Measurements from ENCODE around the gene NEK7.

The NEK7 gene

DNA sequence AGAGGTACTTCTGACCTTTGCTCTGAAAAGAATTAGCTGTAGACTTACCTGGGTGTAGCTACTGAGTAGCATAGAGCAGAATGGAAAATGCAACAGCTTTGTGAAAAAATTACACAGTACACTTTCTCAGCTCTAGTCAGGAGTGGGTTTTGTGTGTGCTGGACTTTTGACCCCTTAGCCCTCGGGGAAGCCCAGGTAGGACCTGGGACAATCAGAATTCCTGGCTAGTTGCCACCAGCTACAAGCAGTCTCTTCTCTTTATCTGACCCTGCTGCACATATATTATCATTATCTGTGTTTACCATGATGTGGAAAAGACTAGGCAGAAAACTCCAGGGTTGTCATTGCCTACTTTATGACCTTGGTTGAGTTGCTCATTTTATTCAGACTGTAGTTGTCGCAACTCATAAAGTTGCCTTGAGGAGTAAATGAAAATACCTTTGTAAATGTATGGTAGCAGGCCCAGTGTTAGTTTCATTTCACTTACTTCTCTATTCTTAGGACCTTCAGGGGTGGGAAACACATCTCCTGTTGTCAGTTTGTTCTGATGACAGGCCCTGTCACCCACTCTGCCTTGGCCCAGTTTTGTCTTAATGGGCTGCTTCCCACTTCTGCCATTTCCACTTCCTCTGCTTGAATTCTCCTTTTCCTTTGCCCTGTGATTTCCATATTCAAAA is 5.4 kb downstream of the NEK7 start:
- no peaks in the 10 kb centered on the region for H3K79me1 ChIP-seq (ENCODE audit: low read depth, low read length)
- no peak overlapping the region for H3K4me2 ChIP-seq (ENCODE audit: insufficient read depth, low read length, poor library complexity, severe bottlenecking)
- H3K27me3 ChIP-seq (ENCODE audit: control insufficient read depth in 3 of 3, insufficient read depth in 3 of 3, low read depth in 1 of 3, low read length in 3 of 3) = no peaks in the 10 kb centered on the region
- H3K4ac ChIP-seq (ENCODE audit: low read length) = no peak overlapping the region
- no peak overlapping the region for H2BK15ac ChIP-seq (ENCODE audit: low read length)
- H2BK12ac ChIP-seq (ENCODE audit: low read length) = no peak overlapping the region
- H3K36me3 ChIP-seq (replicated peaks in 1 of 2; ENCODE audit: control insufficient read depth in 2 of 2, insufficient read depth in 2 of 2, low read length in 2 of 2) = no peaks in the 10 kb centered on the region
- no peak overlapping the region for H2BK5ac ChIP-seq (ENCODE audit: low read length)
- no peak overlapping the region for H3K27ac ChIP-seq (replicated peaks; ENCODE audit: low read length)
- no peak overlapping the region for H3K4me3 ChIP-seq (ENCODE audit: low read length in 2 of 2)
- H3K4me1 ChIP-seq (ENCODE audit: control insufficient read depth in 2 of 2, insufficient read depth in 1 of 2, low read depth in 1 of 2, low read length in 2 of 2) = peaks cover 11 to 16% of the 10 kb centered on the region in 2 donors
- no CpG with 5 or more reads among the region's 2 CpGs for WGBS, 2 donors (ENCODE audit: extremely low coverage in 2 of 2, insufficient read length in 2 of 2, insufficient replicate concordance in 1 of 2)
- no peak overlapping the region for H4K8ac ChIP-seq (ENCODE audit: low read depth, low read length)
- H3K9ac ChIP-seq (ENCODE audit: low read depth, low read length, poor library complexity) = no peak overlapping the region
- no peak overlapping the region for H3K23ac ChIP-seq (ENCODE audit: low read depth, low read length, poor library complexity)
- no peak for DNase-seq (ENCODE audit: low spot score)
- H2AK5ac ChIP-seq (ENCODE audit: low read depth, low read length) = no peak overlapping the region
- peaks cover 0 to 7% of the 10 kb centered on the region in 2 donors for H3K9me3 ChIP-seq (replicated peaks in 1 of 2; ENCODE audit: control insufficient read depth in 2 of 2, insufficient read depth in 1 of 2, low read depth in 1 of 2, low read length in 2 of 2)
- no peak overlapping the region for H4K91ac ChIP-seq (ENCODE audit: low read depth, low read length, poor library complexity)
- no peak overlapping the region for H3K18ac ChIP-seq (ENCODE audit: low read length)
- no peak overlapping the region for H2AFZ ChIP-seq (ENCODE audit: low read length)
- no peak overlapping the region for H2BK120ac ChIP-seq (ENCODE audit: low read depth, low read length)
- no peak overlapping the region for H3K14ac ChIP-seq (ENCODE audit: low read length)

DNA sequence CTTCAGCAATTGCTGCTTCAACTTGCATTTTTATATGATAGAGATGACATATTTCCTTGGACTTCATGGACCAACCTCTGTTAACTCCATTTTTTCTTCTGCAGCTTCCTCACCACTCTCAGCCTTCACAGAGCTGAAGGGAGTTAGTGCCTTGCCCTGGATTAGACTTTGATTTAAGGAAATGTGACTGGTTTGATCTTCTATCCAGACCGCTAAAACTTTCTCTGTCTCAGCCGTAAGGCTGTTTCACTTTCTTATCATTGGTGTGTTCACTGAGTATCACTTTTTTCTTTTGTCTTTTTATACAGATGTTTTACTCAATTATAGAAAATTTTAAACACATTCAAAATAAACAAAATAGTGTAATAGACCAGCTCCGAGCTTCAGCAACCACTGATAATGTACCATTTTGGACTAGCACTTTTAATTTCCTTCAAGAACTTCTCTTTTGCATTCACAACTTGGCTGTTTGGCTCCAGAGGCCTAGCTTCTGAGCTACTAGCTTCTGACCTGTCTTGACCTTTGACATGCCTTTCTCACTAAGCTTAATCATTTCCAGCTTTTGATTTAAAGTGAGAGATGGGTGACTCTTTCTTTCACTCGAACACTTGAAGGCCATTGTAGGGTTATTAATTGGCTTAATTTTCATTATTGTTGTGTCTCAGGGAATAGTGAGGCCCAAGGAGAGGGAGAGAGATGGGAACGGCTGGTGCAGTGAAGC is 9.3 kb downstream of the NEK7 start:
- Histone ChIP-seq H4K91ac (ENCODE audit: low read depth, low read length, poor library complexity) (no peak overlapping the region), H3K4me2 (ENCODE audit: insufficient read depth, low read length, poor library complexity, severe bottlenecking) (no peak overlapping the region), H3K4me1 (ENCODE audit: control insufficient read depth in 2 of 2, insufficient read depth in 1 of 2, low read depth in 1 of 2, low read length in 2 of 2) (peaks cover 6 to 7% of the 10 kb centered on the region in 2 donors), H3K27ac (replicated peaks; ENCODE audit: low read length) (peak overlapping the region; percentile 50), H3K36me3 (replicated peaks in 1 of 2; ENCODE audit: control insufficient read depth in 2 of 2, insufficient read depth in 2 of 2, low read length in 2 of 2) (no peaks in the 10 kb centered on the region), H3K14ac (ENCODE audit: low read length) (no peak overlapping the region), H2AK5ac (ENCODE audit: low read depth, low read length) (no peak overlapping the region), H3K4me3 (ENCODE audit: low read length in 2 of 2) (no peak overlapping the region), H3K23ac (ENCODE audit: low read depth, low read length, poor library complexity) (no peak overlapping the region), H3K4ac (ENCODE audit: low read length) (no peak overlapping the region), H2BK12ac (ENCODE audit: low read length) (no peak overlapping the region), H2AFZ (ENCODE audit: low read length) (no peak overlapping the region), H3K18ac (ENCODE audit: low read length) (no peak overlapping the region), H3K9ac (ENCODE audit: low read depth, low read length, poor library complexity) (no peak overlapping the region), H2BK5ac (ENCODE audit: low read length) (no peak overlapping the region), H2BK15ac (ENCODE audit: low read length) (no peak overlapping the region), H3K79me1 (ENCODE audit: low read depth, low read length) (no peaks in the 10 kb centered on the region), H3K9me3 (replicated peaks in 1 of 2; ENCODE audit: control insufficient read depth in 2 of 2, insufficient read depth in 1 of 2, low read depth in 1 of 2, low read length in 2 of 2) (peaks cover 0 to 9% of the 10 kb centered on the region in 2 donors), H3K27me3 (ENCODE audit: control insufficient read depth in 3 of 3, insufficient read depth in 3 of 3, low read depth in 1 of 3, low read length in 3 of 3) (no peaks in the 10 kb centered on the region), H2BK120ac (ENCODE audit: low read depth, low read length) (no peak overlapping the region), H4K8ac (ENCODE audit: low read depth, low read length) (no peak overlapping the region)
- no CpG with 5 or more reads among the region's 5 CpGs for WGBS, 2 donors (ENCODE audit: extremely low coverage in 2 of 2, insufficient read length in 2 of 2, insufficient replicate concordance in 1 of 2)
- DNase-seq (ENCODE audit: low spot score) = peak; percentile 27

DNA sequence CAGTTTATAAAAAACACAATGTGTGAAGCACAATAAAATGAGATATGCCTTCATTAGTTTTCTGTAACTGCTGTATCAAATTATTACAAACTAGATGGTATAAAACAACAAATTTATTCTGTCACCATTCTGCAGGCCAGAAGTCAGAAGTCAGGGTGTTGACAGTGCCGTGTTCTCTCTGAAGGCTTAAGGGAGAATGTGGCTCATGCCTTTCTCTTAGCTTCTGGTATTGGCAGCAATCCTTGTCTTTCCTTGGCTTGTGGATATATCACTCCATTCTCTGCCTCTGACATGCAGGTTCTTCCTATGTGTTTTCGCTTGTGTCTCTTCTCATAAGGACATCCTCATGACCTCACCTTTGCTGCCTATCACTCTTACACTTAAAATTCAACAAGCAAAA is 10.1 kb downstream of the NEK7 start:
- Histone ChIP-seq H3K79me1 (ENCODE audit: low read depth, low read length) (no peaks in the 10 kb centered on the region), H3K9ac (ENCODE audit: low read depth, low read length, poor library complexity) (no peak overlapping the region), H2AFZ (ENCODE audit: low read length) (no peak overlapping the region), H2BK15ac (ENCODE audit: low read length) (no peak overlapping the region), H3K18ac (ENCODE audit: low read length) (no peak overlapping the region), H3K4me3 (ENCODE audit: low read length in 2 of 2) (no peak overlapping the region), H3K27ac (replicated peaks; ENCODE audit: low read length) (no peak overlapping the region), H3K14ac (ENCODE audit: low read length) (no peak overlapping the region), H4K8ac (ENCODE audit: low read depth, low read length) (no peak overlapping the region), H3K23ac (ENCODE audit: low read depth, low read length, poor library complexity) (no peak overlapping the region), H2AK5ac (ENCODE audit: low read depth, low read length) (no peak overlapping the region), H2BK120ac (ENCODE audit: low read depth, low read length) (no peak overlapping the region), H3K9me3 (replicated peaks in 1 of 2; ENCODE audit: control insufficient read depth in 2 of 2, insufficient read depth in 1 of 2, low read depth in 1 of 2, low read length in 2 of 2) (peaks cover 0 to 9% of the 10 kb centered on the region in 2 donors), H4K91ac (ENCODE audit: low read depth, low read length, poor library complexity) (no peak overlapping the region), H3K4me1 (ENCODE audit: control insufficient read depth in 2 of 2, insufficient read depth in 1 of 2, low read depth in 1 of 2, low read length in 2 of 2) (peaks cover 6 to 7% of the 10 kb centered on the region in 2 donors), H2BK12ac (ENCODE audit: low read length) (no peak overlapping the region), H2BK5ac (ENCODE audit: low read length) (no peak overlapping the region), H3K4me2 (ENCODE audit: insufficient read depth, low read length, poor library complexity, severe bottlenecking) (no peak overlapping the region), H3K27me3 (ENCODE audit: control insufficient read depth in 3 of 3, insufficient read depth in 3 of 3, low read depth in 1 of 3, low read length in 3 of 3) (no peaks in the 10 kb centered on the region), H3K36me3 (replicated peaks in 1 of 2; ENCODE audit: control insufficient read depth in 2 of 2, insufficient read depth in 2 of 2, low read length in 2 of 2) (no peaks in the 10 kb centered on the region), H3K4ac (ENCODE audit: low read length) (no peak overlapping the region)
- no peak for DNase-seq (ENCODE audit: low spot score)
- WGBS, 2 donors (ENCODE audit: extremely low coverage in 2 of 2, insufficient read length in 2 of 2, insufficient replicate concordance in 1 of 2) = no CpG with 5 or more reads among the region's 2 CpGs

DNA sequence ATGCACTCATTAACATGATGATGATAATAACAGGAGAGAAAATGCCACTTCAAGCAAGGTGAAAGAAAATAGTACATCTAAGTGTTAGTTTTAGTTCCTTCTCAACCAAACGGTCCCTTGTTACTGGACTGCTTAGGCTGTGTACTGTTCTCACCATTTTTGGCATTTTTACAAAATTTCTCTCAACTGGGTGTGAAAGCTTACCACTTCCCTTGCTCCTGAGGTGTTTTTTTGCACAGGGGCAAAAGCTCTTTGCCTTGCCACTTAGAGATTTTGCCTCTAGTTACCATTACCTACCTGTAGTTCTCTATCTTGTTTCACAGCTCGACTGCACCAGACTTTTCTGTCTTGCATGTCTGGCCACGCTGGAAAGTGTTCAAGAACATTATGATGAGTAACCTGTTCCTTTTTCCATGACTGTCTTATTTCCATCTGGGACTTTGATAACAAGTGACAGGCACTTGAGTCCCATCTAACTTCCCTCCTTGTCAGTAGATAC is 10.7 kb downstream of the NEK7 start:
- DNase-seq (ENCODE audit: low spot score) = no peak
- H3K36me3 ChIP-seq (replicated peaks in 1 of 2; ENCODE audit: control insufficient read depth in 2 of 2, insufficient read depth in 2 of 2, low read length in 2 of 2) = no peaks in the 10 kb centered on the region
- no peak overlapping the region for H3K14ac ChIP-seq (ENCODE audit: low read length)
- no peak overlapping the region for H2BK5ac ChIP-seq (ENCODE audit: low read length)
- H3K23ac ChIP-seq (ENCODE audit: low read depth, low read length, poor library complexity) = no peak overlapping the region
- no peak overlapping the region for H3K4ac ChIP-seq (ENCODE audit: low read length)
- H3K4me2 ChIP-seq (ENCODE audit: insufficient read depth, low read length, poor library complexity, severe bottlenecking) = no peak overlapping the region
- no peak overlapping the region for H2BK15ac ChIP-seq (ENCODE audit: low read length)
- no peak overlapping the region for H3K27ac ChIP-seq (replicated peaks; ENCODE audit: low read length)
- H3K18ac ChIP-seq (ENCODE audit: low read length) = no peak overlapping the region
- H2AFZ ChIP-seq (ENCODE audit: low read length) = no peak overlapping the region
- no peak overlapping the region for H2AK5ac ChIP-seq (ENCODE audit: low read depth, low read length)
- H3K4me3 ChIP-seq (ENCODE audit: low read length in 2 of 2) = no peak overlapping the region
- no peak overlapping the region for H4K91ac ChIP-seq (ENCODE audit: low read depth, low read length, poor library complexity)
- no CpG with 5 or more reads among the region's 3 CpGs for WGBS, 2 donors (ENCODE audit: extremely low coverage in 2 of 2, insufficient read length in 2 of 2, insufficient replicate concordance in 1 of 2)
- H3K79me1 ChIP-seq (ENCODE audit: low read depth, low read length) = no peaks in the 10 kb centered on the region
- H3K27me3 ChIP-seq (ENCODE audit: control insufficient read depth in 3 of 3, insufficient read depth in 3 of 3, low read depth in 1 of 3, low read length in 3 of 3) = no peaks in the 10 kb centered on the region
- H3K9ac ChIP-seq (ENCODE audit: low read depth, low read length, poor library complexity) = no peak overlapping the region
- no peak overlapping the region for H4K8ac ChIP-seq (ENCODE audit: low read depth, low read length)
- H2BK12ac ChIP-seq (ENCODE audit: low read length) = no peak overlapping the region
- peaks cover 6 to 7% of the 10 kb centered on the region in 2 donors for H3K4me1 ChIP-seq (ENCODE audit: control insufficient read depth in 2 of 2, insufficient read depth in 1 of 2, low read depth in 1 of 2, low read length in 2 of 2)
- peaks cover 0 to 9% of the 10 kb centered on the region in 2 donors for H3K9me3 ChIP-seq (replicated peaks in 1 of 2; ENCODE audit: control insufficient read depth in 2 of 2, insufficient read depth in 1 of 2, low read depth in 1 of 2, low read length in 2 of 2)
- H2BK120ac ChIP-seq (ENCODE audit: low read depth, low read length) = no peak overlapping the region
